Right cardiac atrium (tissue), 5 donors: ENCODE results near the gene PFKFB2. TPM values are rescaled to one million over a fixed set of nuclear protein-coding genes. Genes with fewer than 3 reads are reported as not detected.

ENCODE experiments used
- ATAC-seq, 2 donors: fragments of 200-7000 bp; cut with Tn5 transposase; one replicate each; pipeline versions ENCODE4 v1.8.0 to v1.9.1; 2020; ENCODE audit warnings: moderate library complexity in 2 of 2, mild to moderate bottlenecking in 1 of 2
- DNase-seq, 3 donors: peaks; one replicate each; pipeline ENCODE4 v3.0.0-alpha.2; 2020
- H3K27ac ChIP-seq: one replicate; pipeline ENCODE4 v1.5.1; 2013; ENCODE audit warnings: mild to moderate bottlenecking, low read length, control low read depth, moderate library complexity
- H3K27me3 ChIP-seq: one replicate; pipeline ENCODE4 v1.6.1; 2013; ENCODE audit not compliant: control insufficient read depth, insufficient read depth
- H3K4me1 ChIP-seq: one replicate; pipeline ENCODE4 v1.6.1; 2013; ENCODE audit warnings: low read length; ENCODE audit not compliant: control insufficient read depth, insufficient read depth
- H3K4me3 ChIP-seq: one replicate; pipeline ENCODE4 v1.5.1; 2013; ENCODE audit warnings: low read length, control low read depth
- H3K9me3 ChIP-seq: one replicate; pipeline ENCODE4 v1.6.1; 2013; ENCODE audit warnings: low read length; ENCODE audit not compliant: control insufficient read depth
- WGBS: extraction: QIAGEN DNeasy Blood & Tissue Kit; methylation state at CpG from one replicate; pipeline ENCODE4 v1.1.7; 2013; 5-methylcytosine and 5-hydroxymethylcytosine counted together
- intact Hi-C, 4 donors: fragments of 100-400 bp; cut with DNase I; formaldehyde crosslinking; loops; one replicate each; pipeline versions ENCODE4 v1.11.0 to v1.14.0; 2022 to 2023
- long read RNA-seq, 4 donors: library from polyadenylated mRNA; unstranded; transcript quantifications; one replicate each; pipeline ENCODE4 v2.0.0, GENCODE V29; 2020 to 2021
- polyA plus RNA-seq: library from polyadenylated mRNA; stranded (reverse); fragments of 200-250 nt; gene quantifications from one replicate; pipeline ENCODE4 v1.2.3, GENCODE V29; 2013
- total RNA-seq, 4 donors: library from RNA; stranded (reverse); fragmentation: NEBNext Ultra II Directional; extraction: Animal tissue kit (Norgen Biotek cat#: 25700); gene quantifications; one replicate each; pipeline ENCODE4 v1.2.1, GENCODE V29; 2021
- donor health status: healthy with polysubstance abuse.
- donor health status: DM: no; HTN: yes; CAD: no.
- donor health status: DM: no; HTN: no; CAD: no.
- donor health status: DM: no; HTN: yes; CAD: no; lungs with severe emphysema.
- donor health status: DM: yes; HTN: yes; CAD: no.

PFKFB2 gene
- total RNA-seq: 10 to 100 TPM; 16.4 to 29.7 (median 21.7) TPM
- 9.4 TPM for polyA plus RNA-seq
- long read RNA-seq, donor 1, full-length matches to known transcripts: 16 of 38 reads
- long read RNA-seq, donor 1, partial matches to known transcripts: 10 of 38 reads
- long read RNA-seq, donor 1, other reads (novel, unspliced or antisense): 12 of 38 reads
- long read RNA-seq, donor 2, transcript PFKFB2-201 (15 exons, 3,494 nt): major isoform, 9 of 27 reads
- long read RNA-seq, donor 2, partial matches to known transcripts: 4 of 27 reads
- long read RNA-seq, donor 2, other reads (novel, unspliced or antisense): 14 of 27 reads
- long read RNA-seq, donor 3, full-length matches to known transcripts: 32 of 143 reads
- long read RNA-seq, donor 3, partial matches to known transcripts: 25 of 143 reads
- long read RNA-seq, donor 3, other reads (novel, unspliced or antisense): 86 of 143 reads
- long read RNA-seq, donor 4, partial matches to known transcripts: 2 of 12 reads
- long read RNA-seq, donor 4, other reads (novel, unspliced or antisense): 6 of 12 reads

DNA sequence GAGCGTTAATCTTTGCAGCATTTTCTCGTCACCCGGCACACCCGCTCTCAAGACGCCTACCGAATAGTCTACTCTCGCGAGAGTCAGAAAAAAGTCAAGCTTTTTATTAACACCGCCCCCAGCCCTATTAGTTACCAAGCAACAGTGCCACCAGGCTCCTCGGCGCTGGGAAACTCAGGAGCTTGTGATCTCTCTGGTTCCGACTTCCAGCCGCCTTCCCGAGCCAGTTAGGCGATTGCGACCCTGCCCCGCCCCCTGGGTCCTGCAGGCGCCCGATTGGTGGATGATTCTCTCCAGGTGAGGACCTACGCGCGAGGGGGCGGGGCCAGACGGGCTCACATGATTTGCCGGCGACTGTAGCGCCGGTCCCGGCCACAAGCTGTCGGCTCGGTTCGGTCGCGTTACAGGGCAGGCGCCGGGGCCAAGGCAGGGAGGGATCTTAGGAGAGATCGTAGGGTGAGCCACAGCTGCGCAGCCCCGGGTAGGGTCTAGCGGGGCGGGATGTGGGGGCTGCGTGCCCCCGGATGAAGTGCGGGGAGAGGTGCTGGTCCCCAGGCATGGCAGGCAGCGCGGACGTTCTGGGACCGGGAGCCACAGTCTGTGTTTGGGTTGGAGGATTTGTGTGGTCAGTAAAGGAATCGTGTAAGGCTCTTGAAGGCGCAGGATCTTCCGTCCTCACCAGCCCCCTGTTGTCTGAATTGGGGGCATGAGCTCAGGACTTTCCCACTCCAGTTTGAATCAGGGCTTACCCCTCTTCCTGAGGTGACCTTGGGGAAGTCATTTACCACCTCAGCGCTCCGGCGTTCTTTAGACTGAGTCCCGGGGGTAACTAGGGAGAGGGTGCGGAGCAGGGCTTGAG is at the start of gene PFKFB2:
Gene PFKFB2 (plus strand): TSS at position 365 of the 859 bp plus-strand sequence. CDS start 1,443 bp downstream, outside the sequence.
- H3K27ac ChIP-seq: peak within 1 kb of the TSS; percentile 83
- intact Hi-C loops: no loop called here
- 3% methylated on average over 56 of the region's 56 CpGs for WGBS
- H3K4me3 ChIP-seq: peak within 1 kb of the TSS; percentile 46
- H3K4me1 ChIP-seq: no peaks in the 10 kb centered on the region
- DNase-seq (peak; percentile 97 to 98 (median 98)), ATAC-seq (peak; percentile 93 to 94)
- no peaks in the 10 kb centered on the region for H3K27me3 ChIP-seq
- no peaks in the 10 kb centered on the region for H3K9me3 ChIP-seq

DNA sequence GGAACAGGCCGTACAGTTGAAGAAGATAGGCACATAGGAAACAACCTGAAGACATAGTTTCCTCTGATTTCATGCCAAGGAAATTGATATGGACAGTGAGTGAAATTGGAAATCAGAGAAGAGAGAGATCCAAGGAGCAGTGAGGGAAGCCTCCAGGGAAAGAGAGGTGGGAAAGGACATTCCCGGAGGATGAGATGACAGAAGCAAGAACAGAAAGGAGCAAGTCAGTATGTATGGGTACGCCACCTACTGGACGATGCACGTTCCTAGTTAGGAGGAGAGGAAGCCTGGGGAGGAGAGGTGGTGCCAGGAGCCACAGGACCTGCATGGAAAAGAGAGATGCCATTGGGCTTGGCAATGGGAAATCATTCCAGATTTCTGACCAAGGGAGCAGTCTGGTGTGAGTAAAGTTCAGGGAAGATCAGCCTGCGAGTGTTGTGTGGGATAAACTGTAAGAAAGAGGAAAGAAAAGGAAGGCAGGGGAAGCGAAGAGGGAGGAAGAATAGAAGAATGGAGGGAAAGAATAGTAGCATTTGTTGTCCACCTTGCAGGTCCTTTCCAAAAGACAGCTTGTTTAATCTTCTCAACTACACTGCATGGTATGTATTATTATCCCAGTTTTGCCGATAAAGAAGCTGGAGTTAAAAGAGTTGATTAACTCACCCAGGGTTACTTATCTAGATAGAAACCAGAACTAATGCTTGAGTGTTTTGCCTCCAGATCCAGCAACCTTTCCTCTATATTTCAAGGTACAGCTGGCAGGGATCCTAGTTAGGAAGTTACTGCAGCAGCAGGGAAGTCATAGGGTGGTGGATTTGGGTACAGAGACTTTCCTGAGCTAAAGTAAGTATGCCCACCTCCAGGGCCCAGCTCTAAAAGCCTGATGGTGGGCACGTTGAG is 47.9 kb upstream of the PFKFB2 start:
- 41% methylated on average over 9 of the region's 9 CpGs for WGBS
- DNase-seq (peak; percentile 40 to 67 (median 44)), ATAC-seq (peak in 1 of 2 donors; percentile 71)
- H3K9me3 ChIP-seq: no peaks in the 10 kb centered on the region
- H3K27ac ChIP-seq: no peak overlapping the region
- no peaks in the 10 kb centered on the region for H3K27me3 ChIP-seq
- H3K4me1 ChIP-seq: no peaks in the 10 kb centered on the region
- intact Hi-C loops: no loop called here
- H3K4me3 ChIP-seq: no peak overlapping the region

DNA sequence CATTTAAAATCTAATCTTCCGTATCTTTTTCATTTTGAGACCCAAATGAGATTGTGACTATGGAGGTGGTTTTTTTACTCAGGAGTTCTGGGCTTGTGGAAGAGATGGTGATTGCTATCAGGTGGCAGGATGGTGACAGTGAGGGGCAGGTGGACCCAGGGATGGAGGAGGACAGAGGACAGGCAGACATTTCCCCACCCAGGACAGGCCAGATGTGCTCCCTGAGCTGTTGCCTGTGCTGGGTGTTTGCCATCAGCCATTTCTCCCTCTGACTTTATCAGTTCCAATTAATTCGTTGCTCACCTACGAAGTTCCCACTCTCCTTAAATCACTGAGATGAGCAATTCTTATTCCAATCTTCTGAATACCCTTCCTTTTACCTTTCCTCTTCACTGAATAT is 47.0 kb upstream of the PFKFB2 start:
- Histone ChIP-seq H3K27ac (no peak overlapping the region), H3K9me3 (no peaks in the 10 kb centered on the region), H3K4me3 (no peak overlapping the region), H3K4me1 (no peaks in the 10 kb centered on the region), H3K27me3 (no peaks in the 10 kb centered on the region)
- 92% methylated on average over 3 of the region's 3 CpGs for WGBS
- DNase-seq: no peak
- no peak for ATAC-seq
- intact Hi-C loops: no loop called here

DNA sequence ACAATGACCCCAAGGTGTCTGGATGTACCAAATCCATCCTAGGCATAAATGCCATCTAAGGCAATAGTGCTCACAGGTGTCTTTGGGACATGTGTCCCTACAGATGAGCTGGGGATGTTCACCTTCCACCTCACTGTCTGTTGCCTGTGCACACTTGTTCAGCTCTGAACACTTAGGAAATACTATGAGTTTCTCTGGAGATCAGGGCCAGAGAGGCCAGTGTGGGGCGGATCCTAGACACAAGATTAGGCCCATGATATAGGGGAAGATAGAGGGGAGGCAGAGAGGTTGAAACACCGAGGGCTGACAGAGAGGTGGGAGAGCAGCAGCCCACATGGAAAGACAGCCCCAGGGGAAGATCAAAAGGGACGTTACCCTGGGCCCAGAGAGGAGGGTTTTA is 46.2 kb upstream of the PFKFB2 start:
- Histone ChIP-seq H3K4me1 (no peaks in the 10 kb centered on the region), H3K4me3 (no peak overlapping the region), H3K9me3 (no peaks in the 10 kb centered on the region), H3K27me3 (no peaks in the 10 kb centered on the region), H3K27ac (no peak overlapping the region)
- DNase-seq: no peak
- WGBS: 63% methylated on average over 3 of the region's 3 CpGs
- intact Hi-C loops: no loop called here
- no peak for ATAC-seq

DNA sequence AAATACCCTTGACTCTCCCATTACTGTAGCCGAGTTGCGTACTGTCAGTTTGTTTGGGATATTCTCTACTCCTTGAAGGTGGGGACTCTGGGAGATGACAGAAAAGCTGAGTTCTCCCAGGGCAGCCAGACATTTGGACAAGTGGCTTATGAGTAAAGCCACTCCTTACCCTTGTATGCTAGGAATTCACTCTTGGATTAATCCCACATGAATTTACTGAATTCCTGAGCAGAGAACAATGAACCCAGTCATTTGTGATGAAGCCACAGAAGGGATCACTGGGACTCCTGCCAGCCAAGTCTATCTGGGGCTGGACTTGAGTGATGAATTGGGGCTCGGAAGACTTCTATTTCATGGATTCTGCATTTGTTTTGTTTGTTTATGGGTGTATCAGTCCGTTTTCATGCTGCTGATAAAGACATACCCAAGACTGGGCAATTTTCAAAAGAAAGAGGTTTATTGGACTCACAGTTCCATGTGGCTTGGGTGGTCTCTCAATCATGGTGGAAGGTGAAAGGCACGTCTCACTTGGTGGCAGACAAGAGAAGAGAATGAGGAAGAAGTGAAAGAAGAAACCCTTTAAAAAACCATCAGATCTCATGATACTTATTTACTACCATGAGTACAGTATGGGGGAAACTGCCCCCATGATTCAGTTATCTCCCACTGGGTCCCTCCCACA is 45.6 kb upstream of the PFKFB2 start:
- Histone ChIP-seq H3K4me1 (no peaks in the 10 kb centered on the region), H3K27ac (no peak overlapping the region), H3K27me3 (no peaks in the 10 kb centered on the region), H3K4me3 (no peak overlapping the region), H3K9me3 (no peaks in the 10 kb centered on the region)
- 71% methylated on average over 5 of the region's 5 CpGs for WGBS
- DNase-seq (no peak), ATAC-seq (no peak)
- intact Hi-C loops: no loop called here

DNA sequence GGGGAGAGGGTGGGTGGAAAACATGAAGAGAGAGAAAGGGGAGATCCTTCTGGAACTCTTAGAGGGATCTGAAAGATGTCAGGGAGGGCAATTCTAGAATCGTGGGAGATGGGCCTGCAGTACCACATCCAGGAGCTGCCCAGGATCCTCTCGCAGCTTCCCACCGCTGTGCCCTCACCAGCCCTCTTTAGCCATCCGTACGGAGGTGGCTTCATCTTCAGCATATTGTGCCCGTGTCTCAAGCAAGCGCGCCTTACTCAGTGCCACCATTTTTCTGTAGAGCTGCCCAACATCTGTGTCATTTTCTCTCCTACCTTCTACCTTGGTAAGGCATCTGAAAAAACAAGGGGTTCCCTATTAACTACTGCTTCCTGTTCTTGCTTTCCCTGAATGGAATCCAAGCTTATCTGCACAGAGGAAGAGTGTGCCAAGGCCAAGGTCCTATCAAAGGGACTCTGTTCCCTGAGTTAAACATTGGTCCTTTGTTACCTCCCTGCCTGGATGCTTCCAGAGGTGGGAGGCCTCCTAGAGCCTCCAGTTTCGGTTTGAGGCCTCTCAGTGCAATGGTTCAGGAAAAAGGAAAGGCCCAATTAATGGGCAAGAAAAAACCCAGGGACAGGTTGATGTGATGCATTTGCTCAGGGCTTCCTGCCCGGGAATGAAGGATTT is 43.8 kb upstream of the PFKFB2 start:
- no peaks in the 10 kb centered on the region for H3K9me3 ChIP-seq
- H3K4me1 ChIP-seq: no peaks in the 10 kb centered on the region
- 91% methylated on average over 10 of the region's 10 CpGs for WGBS
- DNase-seq: no peak
- H3K27ac ChIP-seq: no peak overlapping the region
- no peak for ATAC-seq
- H3K27me3 ChIP-seq: no peaks in the 10 kb centered on the region
- no peak overlapping the region for H3K4me3 ChIP-seq
- intact Hi-C loops: no loop called here

DNA sequence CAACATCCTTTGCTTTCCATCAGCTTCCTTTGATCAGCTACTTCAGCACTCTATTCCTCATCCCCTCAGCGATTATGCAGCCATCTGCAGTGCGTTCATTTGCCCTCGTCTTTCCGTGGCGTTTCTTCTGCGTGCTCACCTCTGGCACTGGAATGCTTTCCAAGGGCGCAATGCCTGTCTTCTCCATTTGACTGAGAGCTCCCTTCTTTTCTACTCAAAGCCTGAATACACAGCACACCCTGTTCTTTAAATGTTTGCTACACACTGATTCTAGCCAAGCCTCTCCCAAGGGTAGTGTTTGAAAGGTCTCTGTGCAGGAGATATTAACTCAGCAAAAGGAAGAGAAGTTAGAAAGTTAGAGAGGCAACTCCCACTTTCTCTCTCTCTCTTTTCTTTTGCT is 43.1 kb upstream of the PFKFB2 start:
- Histone ChIP-seq H3K27me3 (no peaks in the 10 kb centered on the region), H3K27ac (no peak overlapping the region), H3K4me1 (no peaks in the 10 kb centered on the region), H3K4me3 (no peak overlapping the region), H3K9me3 (no peaks in the 10 kb centered on the region)
- ATAC-seq (no peak), DNase-seq (no peak)
- intact Hi-C loops: no loop called here
- WGBS: 86% methylated on average over 7 of the region's 7 CpGs

DNA sequence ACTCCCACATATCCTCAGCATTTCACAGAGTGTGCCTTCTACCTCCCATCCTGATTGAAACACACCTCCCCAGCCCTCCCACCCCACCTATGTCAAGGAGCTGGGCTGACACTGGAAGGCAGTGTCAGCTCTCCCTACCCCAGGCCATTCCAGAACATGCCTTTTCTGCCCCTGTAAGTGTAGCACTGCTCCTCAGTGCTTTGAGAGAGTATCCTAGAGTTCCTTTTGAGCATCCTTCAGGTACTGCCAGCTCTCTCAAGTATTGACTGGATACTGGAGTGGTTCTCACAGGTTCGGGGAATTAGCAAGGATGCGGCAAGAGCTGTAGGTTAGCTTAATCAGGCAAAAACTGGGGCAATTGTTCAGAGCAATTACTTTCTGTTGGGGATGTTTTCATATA is 42.3 kb upstream of the PFKFB2 start:
- DNase-seq: no peak
- 98% methylated on average over 2 of the region's 2 CpGs for WGBS
- H3K27ac ChIP-seq: no peak overlapping the region
- ATAC-seq: no peak
- no peaks in the 10 kb centered on the region for H3K4me1 ChIP-seq
- intact Hi-C loops: no loop called here
- no peaks in the 10 kb centered on the region for H3K9me3 ChIP-seq
- H3K27me3 ChIP-seq: no peaks in the 10 kb centered on the region
- H3K4me3 ChIP-seq: no peak overlapping the region

DNA sequence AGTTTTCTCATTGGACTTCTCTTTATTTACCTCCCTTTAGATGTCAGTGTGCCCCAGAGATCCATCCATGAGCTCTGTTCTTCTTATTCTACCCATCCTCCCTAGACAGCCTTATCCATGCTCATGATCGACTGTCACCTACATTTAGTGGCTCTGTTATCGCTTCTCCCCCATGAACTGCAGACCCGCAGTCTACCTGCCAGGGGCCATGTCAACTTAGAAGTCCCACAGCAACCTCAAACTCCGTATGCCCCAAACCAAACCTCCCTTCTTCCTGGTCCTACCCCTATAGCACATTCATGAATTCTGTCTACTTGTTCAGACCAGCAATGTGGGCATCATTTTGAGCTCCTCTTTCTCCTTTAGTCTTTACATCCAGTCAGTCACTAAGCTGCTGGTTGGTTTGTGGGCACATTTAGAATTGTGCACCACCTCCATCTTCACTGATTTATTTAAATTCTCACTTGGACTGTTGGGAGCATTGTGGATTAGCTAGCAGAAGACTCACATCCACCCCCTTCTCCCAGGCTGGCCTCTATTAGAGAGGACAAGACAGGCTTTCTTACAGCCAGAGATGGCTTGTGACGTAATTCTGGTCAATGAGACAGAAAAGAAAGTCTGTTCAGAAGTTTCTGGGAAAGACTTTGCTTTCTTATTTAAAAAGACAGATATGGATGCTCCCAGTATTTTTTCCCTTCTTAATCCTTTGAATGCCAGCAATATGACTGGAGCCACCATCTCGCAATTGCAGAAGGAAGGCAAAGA is 39.6 kb upstream of the PFKFB2 start:
- Histone ChIP-seq H3K27me3 (no peaks in the 10 kb centered on the region), H3K4me1 (no peaks in the 10 kb centered on the region), H3K4me3 (no peak overlapping the region), H3K27ac (no peak overlapping the region), H3K9me3 (no peaks in the 10 kb centered on the region)
- no peak for DNase-seq
- intact Hi-C loops: no loop called here
- 63% methylated on average over 6 of the region's 6 CpGs for WGBS
- ATAC-seq: no peak
